CD4-positive, alpha-beta T cell treated with Interleukin-21 for 1 hour (primary cell): ENCODE data around the gene TLCD3A.
"Not testable (repeated sequence)": the region's sequence is repeated elsewhere in the genome, so short reads cannot be mapped to it uniquely, and the experiment has no call there.

ENCODE experiments used
- DNase-seq: peaks from one replicate; pipeline ENCODE4 v3.0.0-alpha.2; 2020

The TLCD3A gene

GRCh38 chr17:789931-790873 lies 57.8 kb downstream of the TLCD3A start:
- DNase-seq, result not testable (repeated sequence)

- not testable (repeated sequence) for DNase-seq
Measured at GRCh38 chr17:790874-791247, 58.5 kb downstream of the TLCD3A start.

GRCh38 chr17:791829-792228 lies 59.4 kb downstream of the TLCD3A start:
- no peak for DNase-seq

GRCh38 chr17:792277-792676 lies 59.9 kb downstream of the TLCD3A start:
- no peak for DNase-seq
